GM21619 (cell line): ENCODE measurements around the gene SGSM2.

Source experiments
- ATAC-seq: cut with Tn5 transposase; IDR thresholded peaks from one replicate; pipeline ENCODE4 v1.9.1; 2021; ENCODE audit not compliant: unreplicated experiment

SGSM2 gene

DNA sequence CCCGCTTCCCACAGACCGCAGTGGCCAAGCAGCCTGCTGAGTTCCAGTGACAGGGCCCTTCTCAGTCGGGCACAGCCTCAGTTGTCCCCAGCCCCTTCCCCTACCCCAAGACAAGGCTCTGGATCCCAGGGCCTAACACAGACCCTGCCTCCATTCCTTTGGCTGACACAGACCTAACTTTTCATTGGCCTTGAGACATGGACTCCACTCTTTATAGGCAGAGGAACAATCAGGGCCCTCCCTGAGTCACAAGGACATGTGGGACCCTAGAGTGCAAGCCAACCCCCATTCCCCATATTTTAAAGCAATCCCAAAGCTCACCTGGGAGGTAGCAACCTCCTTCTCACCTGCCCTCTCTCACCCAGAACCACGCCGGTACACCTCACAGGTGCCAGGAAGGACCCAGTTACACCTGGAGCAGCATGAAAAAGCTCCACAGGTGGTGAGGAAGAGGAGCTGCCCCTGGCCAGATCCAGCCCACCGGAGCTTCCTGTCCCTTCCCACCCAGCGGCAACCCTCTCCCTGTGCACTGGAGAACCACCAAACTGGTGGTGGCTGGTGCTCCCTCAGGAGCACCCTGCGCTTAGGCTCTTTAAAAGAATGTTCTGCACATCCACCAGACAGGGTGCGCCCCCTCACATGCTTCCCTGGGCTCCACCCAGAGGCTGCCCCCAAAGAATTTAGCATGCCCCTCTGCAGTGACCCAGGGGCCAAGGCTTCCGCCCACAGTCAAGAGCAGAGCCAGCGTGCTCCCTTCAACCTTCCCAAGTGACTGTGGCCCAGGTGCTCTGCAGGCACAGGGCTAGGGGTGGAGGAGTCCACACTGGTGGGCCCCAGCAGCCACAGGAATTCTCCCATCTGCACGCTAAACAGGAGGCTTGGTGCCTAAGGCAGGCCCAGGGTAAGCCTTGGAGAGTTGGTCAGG lies 60.2 kb downstream of the SGSM2 start:
- ATAC-seq = no peak

DNA sequence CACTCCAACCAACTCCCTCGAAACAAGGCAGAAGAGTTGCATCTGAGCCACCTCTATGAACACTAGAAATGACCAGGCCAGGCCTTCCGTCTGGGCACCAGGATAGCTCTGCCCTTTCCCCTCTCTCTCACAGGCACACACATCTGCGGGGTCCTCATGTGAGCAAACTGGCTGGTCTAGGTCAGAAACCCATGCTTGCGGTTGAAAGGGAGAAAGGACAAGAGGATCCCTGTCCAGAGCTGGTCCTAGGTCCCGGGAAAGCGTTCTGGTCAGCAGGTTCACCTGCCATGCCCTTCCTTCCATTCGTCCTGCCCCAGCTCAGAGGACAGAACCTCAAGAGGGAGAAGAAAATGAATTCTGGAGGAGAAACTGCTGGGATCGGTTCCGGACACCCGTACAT lies 60.9 kb downstream of the SGSM2 start:
- ATAC-seq = no peak

DNA sequence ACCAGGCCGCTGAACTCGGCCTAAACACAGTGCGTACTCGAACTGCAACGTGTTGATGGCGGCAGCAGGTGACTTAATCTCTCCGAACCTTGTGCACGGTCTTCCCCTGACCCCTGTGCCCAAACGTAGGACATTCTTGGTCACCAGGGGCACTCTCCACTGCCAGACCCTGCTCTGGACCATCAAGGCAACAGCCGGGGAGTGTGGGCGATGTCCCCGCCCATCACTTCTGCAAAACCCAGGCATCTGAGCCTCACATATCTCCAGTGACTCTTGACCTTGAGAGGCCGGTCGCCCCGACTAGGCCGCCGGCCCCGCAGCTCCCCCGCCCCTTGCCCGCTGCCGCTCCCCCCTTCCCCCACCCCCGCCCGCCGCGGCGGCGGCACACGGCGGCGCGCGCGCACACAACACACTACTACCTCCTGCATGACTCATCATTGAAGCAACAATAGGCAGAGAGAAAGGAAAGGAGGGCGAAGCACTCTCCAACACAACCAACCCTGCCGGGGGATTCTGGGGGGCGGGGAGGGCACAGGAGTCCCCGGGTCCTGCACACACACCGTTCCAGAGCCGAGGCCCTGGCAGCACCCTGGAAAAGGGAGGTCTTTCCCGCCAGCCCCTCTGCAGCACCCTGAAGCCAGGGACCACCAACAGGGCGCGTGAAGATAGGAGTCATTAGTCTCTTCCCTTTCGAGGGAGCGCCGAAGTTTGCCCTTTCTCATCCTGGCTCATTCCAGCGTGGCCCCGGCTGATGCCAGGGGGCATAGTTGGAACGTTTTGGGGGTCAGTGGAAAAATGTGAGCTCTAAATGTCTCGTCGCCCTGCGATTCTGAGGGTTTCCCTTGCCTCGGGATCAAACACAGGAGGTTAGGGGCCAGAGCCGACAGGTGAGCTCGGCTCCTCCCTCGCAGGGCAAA lies 61.6 kb downstream of the SGSM2 start:
- no peak for ATAC-seq

DNA sequence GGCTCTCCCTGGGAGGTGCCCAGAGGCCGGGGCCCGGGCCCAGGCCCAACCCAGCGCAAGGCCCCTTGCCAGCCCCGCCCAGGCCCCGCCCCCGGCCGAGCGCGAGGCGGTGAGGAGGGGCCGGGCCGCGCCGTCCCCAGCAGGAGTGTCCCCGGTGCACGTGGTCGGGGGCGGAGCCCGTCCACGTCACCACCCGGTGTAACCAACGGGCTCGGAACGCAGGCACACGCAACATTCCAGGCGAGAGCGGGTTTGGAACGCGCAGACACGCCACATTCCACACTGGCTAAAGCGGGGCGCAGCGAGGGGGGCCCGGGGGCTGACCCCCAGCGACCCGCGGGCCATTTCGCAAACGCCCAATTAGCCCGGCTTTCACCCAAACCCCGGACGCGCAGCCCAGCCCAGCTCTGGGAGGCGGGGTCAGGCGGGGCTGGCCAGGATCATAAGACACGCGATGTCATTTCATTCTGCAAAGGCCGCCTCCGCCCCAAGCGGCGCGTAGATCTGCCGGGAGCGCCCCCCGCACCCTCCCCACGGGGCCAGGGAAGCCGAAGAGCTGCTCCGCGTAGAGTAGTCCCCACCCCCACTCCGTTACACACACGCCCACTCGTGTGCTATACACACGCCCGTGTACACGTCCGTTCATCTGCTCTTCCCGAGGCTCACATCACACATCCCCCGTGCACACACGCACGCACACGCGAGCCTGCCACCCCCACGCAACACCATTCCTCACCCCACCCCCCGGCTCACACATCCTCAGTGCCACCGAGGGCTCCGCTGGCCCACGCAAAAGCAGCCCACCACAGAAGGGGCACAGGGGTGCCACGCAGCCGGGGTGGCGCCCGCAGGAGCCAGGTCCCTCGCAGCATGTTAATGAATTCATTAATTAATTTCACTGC lies 62.5 kb downstream of the SGSM2 start:
- ATAC-seq = peak; percentile 34

DNA sequence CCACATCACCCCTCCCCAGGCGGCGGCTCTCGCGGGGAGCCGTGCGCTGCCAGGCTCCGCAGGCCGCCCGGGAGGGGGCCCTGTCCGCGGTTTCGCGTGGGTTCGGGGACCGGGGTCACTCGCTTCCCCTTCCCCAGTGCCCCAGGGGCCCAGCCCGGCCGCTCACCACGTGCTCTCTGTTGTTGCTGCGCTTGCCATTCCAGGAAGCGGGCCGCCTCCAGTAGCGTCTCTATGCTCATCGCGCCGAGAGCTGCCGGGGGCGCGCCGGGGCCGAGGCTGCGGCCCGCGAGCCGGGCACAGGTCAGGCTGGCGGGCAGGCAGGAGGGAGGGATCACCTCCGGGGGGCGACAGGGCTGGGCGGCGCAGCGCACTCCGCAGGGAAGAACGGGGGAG lies 63.2 kb downstream of the SGSM2 start:
- no peak for ATAC-seq

DNA sequence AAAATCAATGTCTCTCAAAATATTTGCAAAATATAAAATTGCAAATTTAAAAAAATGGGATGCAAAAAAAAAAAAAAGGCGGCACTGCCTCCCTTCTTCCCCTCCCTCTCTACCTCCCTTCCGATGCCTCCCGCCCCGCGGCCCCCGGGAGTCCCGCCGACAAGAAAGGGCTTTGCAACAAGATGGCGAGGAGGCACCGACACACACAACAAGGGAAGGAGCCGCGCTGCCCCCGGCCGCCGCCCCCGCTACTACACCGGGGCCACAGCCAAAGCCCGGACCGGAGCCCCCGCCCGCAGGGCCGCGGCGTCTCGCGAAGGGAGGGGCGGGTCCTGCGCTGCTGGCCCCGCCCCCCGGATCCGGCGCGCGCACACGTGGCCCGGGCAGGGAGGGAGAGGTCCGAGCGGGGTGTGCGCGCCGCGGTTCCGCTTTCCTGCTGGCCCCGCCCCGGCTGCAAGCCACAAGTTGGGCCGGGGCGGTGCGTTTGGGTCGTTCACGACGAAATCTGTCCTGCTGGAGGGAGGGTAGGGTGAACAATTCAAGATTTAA lies 63.6 kb downstream of the SGSM2 start, which contains the start of gene MNT:
MNT (minus strand) TSS at position 184 of the 549 bp plus-strand sequence. CDS start 348 bp downstream, outside the sequence.
- ATAC-seq = peak; percentile 29

DNA sequence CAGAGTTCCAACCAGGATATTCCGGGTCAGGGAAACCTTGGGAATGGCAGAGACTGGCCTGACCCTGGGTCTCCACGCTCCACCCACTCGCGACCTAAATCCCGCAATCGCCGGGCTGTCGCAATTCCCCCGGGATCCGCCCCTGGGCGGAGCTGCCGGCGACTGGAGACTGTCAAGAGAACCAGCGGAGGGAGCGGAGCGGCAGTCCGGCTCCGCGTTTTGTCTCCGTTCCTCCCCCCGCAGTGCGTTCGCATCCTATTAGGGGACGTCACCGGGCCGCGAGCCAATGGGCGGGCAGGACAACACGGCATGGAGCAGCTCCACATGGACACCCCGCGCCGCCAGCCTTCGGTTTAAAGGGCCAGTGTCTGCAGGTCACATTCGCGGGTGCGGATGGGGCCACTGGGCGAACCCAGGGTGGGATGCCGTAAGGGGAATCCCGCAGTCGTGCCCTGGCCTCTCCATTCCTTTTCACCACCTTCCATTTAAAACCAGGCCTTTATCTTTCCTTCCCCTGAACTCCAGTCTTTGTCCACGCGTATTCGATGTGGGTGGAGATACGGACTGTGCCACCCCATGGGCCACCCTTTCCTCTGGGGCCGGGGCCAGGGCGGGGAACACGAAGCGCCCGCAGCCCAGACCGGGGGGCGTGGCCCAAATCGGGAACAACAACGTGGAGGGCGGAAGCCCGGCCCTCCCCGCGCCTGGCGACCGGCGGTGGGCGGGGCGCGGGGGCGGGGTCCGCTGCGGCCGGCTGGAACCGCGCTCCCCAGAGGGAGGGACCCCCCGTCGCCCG lies 64.3 kb downstream of the SGSM2 start:
- peak; percentile 40 for ATAC-seq

DNA sequence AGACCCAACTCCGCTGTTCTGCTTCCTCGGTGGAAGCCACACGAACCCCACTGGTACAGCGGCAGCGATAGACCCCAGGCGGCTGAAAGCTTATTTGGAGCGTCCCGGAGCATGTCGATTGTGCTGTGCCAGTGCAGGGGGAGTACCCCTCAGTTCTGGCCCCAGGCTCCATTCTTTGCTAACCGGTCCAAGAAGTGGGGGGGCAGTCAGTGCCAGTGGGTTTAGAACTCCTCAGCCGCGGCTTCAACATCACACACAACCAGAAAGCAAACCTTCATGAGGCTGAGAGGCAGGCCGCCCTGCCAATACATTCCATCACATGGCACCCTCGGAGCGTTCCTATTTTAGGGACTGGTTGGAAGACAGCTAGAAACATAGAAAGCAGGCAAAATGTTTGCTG lies 65.2 kb downstream of the SGSM2 start:
- ATAC-seq = no peak

DNA sequence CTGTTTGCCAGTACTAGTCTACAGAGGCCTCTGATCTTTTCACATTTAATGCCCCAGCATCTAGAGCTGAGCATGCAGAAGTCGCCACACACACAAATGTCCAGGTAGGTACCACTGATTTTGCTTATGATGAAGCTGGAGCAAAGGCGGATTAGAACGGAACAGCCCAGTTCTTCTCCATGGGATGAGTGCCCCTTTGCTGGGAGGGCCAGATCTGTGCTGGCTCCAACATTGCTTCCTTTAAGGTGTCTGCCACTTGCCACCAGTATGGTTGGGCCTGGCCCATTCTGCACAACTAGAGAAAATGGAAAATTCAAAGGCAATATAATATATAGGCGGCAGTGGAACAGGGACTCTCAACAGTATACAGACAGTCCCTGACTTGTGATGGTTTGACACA lies 65.7 kb downstream of the SGSM2 start:
- no peak for ATAC-seq

DNA sequence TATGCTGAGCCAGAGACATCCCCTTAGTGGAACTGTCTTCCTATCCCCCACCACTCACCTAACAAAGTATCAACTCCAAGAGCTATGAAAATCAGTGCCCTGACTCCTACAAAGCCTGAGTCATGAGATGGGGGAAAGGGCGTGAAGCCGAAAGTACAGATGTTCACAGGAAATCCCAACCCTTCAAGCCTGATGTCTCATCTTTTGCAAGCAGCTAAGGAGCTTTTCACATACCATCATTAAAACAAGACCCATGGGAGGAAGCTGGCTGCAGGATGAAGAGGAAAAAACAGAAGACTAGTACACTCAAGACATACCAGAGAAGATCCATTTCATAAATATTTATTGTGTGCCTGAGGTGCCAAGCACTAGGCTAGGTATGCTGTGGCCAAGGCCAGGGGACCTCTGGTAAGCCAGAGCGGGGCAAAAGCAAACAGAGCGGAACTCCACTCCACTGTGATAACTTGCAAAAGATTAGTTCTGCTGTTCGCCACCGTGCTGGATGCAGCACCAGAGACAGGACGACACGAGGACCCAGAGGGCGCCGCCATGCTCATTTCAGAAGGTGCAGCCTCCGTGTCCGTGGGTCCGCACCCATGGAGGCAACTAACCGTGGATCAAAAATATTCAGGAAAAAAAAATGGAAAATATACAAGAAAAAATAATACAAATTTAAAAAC lies 68.1 kb downstream of the SGSM2 start:
- ATAC-seq = no peak

DNA sequence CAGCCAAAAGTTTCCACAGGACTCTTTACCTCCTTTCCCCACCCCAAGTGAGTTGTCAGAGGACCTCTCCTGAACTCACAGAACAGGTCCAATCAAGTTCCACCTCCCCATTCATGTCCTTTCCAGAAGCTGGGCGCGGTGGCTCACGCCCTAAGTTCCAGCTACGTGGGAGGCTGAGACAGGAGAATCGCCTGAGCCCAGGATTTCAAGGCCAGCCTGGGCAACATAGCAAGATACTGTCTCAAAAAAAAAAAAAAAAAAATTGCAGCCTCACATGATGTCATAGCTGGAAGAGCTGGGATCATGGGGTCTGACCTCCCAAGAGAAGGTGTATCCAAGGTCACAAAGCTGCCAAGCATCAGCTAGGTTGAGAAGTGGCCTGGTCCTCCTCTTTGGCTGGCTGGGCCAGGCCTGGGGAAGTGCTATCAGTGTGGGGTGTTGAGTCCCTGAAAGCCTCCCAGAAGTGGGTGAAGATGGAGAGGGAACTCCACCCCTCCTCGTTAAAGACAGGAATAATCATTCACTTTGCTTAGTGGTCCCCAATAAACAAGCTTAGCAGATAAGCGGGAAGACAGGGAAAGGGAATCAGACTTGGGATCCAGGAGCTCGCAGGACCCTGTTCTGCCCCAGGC lies 69.1 kb downstream of the SGSM2 start:
- no peak for ATAC-seq

DNA sequence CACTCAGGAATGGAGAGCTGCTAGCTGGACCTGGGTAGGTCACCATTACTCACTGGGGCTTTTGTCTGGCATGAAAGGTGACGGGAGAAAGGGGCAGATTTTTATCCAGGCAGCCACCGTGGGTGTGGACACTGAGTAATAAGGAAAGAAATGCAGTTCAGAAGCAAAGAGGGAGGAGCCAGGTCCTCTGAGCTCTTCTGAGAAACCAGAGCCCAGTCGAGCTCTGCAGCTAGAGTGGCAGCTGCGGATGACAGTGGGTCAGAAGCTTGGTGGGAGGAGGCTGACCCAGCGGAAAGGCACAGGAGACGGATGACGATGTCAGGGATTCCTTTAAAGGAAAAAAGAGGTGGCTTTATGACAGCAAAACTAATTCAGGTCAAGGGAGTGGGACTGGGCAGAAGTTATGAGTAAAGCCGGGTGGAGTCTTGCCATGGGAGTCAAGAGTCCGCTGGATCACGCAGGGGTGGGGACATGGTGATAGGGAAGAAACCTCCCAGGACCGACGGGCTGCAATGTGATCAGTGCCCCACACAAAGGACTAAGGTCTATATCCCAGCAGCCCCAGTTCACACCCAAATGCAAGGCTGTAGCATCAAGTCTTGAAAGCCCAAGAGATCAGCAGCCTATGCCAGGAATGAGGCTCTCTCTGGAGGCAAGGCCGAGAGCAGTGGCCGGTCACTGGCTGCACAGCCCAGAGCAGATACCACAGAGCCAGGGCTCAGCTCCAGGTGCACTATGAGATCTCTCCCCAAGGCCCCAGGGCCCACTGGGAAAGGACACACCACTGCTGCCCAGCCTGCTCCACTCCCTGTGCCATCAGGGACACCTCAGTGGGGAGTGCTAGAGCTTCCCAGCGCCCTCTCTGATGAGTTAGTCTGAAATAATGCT lies 69.8 kb downstream of the SGSM2 start:
- ATAC-seq = no peak

DNA sequence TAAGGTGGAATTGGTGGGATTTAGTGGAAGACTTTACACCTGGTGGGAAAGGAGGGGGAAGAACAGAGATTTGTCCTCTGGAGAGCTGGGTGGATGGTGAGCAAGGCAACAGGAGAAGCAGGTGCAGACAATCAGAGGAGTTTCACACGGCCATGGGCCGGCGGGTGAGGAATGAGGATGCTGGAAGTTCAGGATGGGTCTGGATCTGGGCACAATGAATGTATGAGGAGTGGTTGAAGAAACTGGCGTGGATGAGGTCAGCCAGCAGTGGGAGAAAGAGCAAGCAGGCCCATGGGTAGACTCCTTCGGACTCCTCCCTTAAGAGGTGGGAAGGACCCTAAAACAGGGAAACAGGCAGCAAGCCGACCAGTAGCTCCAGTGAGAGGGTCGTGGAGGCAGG lies 73.7 kb downstream of the SGSM2 start:
- ATAC-seq = no peak

DNA sequence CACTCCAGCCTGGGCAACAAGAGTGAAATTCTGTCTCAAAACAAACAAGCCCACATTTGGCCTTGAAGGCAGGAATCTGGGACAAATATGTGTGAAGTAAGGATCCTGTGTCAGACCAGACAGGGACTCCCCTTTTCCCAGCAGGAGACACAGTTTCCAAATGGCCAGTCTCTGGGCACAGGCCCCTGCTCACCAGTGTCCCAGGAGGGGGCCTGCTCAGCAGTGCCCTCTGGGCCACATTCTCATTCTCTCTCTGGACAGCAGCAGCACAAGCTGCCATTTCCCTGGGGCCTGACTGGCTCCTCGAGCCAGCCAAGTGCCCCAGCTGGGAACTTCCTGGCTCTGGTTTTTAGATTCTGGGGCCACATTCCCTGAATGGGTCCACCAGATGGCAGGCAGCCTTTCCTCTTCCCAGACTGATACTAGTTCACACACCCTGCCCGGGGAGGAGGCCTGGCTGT lies 75.3 kb downstream of the SGSM2 start:
- ATAC-seq = no peak

DNA sequence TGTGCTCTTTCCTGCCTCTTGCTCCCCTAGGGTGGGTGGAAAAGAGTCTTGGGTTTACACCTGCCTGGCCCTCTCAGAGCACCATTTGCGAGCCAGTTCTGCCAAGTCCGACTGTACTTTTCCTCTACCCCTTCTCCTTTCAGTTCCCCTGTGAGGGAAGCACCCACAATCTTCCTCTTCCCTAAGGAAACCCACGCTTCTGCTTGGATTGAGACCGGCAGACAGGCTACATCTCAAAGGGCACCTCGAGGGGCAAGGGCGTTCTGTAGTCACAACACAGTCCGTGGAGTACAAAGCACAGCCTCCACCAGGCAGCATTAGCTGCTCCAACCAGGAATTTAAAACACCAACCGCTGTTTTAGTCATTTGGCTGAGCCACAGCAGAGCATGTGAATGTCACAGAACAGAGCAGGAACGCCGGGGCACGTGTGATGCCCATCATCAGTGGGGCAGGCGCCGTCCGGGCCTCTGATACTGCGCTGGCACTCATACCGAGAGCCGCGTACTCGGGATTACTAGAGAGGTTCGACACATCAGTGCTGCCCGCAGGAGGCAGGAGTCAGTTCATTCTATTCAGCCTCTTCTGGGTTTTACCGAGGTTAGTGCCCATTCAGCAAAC lies 77.3 kb downstream of the SGSM2 start:
- ATAC-seq = no peak

DNA sequence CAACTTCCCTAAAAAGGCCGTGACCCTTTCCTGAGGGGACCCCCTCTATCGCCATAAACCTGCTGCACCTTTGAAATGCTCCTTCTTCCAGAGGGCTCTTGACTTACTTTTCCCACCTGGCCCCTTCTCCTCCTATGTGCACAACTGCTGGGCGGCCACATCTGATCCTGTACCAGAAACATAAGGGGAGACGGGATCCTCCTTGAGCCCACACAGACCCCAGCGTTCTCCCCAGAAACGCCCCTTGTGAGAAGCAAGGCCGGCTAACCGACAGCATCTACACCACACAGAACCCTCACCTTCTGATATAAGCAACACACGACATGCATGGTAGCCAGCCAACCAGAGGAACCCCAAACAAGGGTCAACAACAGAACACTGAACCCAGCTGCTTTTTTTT lies 77.8 kb downstream of the SGSM2 start:
- ATAC-seq = no peak
